Adrenal gland (tissue), 5 donors: ENCODE data around the gene FAM89B.

Experiments used
- CTCF ChIP-seq, 6 experiments: fragments of 450-650 bp in 4 of 6; fragments of 200-600 bp in 2 of 6; sonication (generic) in 1 of 6; IDR thresholded peaks; 1 replicate in 5 of 6; 2 replicates in 1 of 6; pipeline versions ENCODE4 v1.5.1 to v1.8.0; 2016 to 2021; ENCODE audit warnings: antibody characterized with exemption in 6 of 6, mild to moderate bottlenecking in 2 of 6, moderate library complexity in 1 of 6
- POLR2A ChIP-seq, 2 donors: fragments of 450-650 bp; IDR thresholded peaks; one replicate each; pipeline ENCODE4 v1.6.1; 2017; ENCODE audit warnings: antibody characterized with exemption in 2 of 2, mild to moderate bottlenecking in 2 of 2, moderate library complexity in 1 of 2
- donor health status: DM: no; HTN: no; CAD: no.

DNA sequence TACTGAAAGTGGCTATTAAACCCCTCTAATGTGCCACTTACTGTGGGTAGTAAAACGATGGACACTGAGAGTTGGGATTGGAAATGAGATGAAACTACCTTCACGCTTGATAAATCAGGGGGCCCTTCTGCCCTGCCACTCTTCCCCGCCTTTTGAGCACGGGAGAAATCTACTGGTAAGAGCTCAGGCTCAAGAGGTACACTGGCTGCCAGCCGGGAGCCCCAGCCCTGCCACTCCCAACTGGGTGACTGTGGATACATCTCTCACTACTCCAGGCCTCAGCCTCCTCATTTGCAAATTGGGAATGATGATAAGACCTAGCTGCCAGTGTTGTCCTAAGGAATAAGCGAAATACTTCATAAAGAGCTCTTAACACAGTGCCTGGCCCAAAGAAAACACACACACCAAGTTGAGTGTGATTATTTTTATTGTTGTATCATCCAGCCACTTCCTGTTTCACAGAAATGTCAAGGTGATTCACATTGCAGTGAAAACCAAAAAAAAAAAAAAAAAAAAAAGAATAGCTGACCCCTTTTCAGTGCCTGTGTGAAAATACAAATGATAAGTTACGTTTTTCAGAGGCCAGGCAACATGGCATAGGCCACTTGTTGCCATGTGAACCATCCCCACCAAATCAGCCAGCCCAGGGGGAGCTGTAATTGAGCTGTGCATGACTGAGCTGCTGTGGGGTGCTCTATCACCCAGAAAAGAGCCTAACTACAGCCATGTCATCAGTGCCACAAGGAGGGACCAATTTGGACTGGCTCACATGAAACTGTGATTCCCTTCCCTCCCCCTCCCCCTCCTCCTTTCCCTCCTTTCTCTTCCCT is 6.5 kb upstream of the FAM89B start:
- TF ChIP-seq CTCF (IDR thresholded peaks at IDR 0.05) (no peak), POLR2A (IDR thresholded peaks at IDR 0.05) (no peak)
